GM12864 (cell line): ENCODE results near the gene NMT2.

Source experiments
- DNase-seq: peaks from one replicate; pipeline ENCODE4 v3.0.0-alpha.2; 2011; ENCODE audit warnings: low read depth
- H3K4me3 ChIP-seq: 2 replicates; pipeline ENCODE4 v1.5.1; 2011; ENCODE audit warnings: mild to moderate bottlenecking, low read depth, low read length, control low read depth
- TF ChIP-seq, protein P1 (sequence below): IDR thresholded peaks from 2 replicates; pipeline ENCODE4 v1.5.1; 2011; ENCODE audit warnings: low read depth, mild to moderate bottlenecking, moderate library complexity, low read length, control low read depth, inconsistent platforms; ENCODE audit errors: missing control alignments

The NMT2 gene

GRCh38 chr10:15083674-15084501, 84.6 kb downstream of the NMT2 start:
- no peak for DNase-seq
- no peak overlapping the region; the same call in 1 of the 2 replicates for H3K4me3 ChIP-seq
- TF ChIP-seq, protein P1, sequence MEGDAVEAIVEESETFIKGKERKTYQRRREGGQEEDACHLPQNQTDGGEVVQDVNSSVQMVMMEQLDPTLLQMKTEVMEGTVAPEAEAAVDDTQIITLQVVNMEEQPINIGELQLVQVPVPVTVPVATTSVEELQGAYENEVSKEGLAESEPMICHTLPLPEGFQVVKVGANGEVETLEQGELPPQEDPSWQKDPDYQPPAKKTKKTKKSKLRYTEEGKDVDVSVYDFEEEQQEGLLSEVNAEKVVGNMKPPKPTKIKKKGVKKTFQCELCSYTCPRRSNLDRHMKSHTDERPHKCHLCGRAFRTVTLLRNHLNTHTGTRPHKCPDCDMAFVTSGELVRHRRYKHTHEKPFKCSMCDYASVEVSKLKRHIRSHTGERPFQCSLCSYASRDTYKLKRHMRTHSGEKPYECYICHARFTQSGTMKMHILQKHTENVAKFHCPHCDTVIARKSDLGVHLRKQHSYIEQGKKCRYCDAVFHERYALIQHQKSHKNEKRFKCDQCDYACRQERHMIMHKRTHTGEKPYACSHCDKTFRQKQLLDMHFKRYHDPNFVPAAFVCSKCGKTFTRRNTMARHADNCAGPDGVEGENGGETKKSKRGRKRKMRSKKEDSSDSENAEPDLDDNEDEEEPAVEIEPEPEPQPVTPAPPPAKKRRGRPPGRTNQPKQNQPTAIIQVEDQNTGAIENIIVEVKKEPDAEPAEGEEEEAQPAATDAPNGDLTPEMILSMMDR, result no peak

DNA sequence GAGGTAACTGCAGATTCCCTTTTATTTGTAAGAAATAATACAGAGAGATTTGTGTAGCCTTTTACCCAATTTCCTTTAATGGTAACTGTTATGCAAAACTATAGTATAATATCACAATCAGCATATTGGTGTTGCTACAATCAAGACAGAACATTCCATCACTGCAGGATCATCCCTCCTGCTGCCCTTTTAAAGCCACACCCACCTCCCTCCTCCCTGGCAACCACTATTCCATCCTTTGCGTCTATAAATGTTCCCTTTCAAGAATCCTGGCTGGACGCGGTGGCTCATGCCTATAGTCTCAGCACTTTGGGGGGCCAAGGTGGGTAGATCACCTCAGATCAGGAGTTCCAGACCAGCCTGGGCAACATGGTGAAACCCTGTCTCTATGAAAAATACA, 93.1 kb downstream of the NMT2 start:
- TF ChIP-seq, protein P1, result no peak
- no peak for DNase-seq
- no peak overlapping the region for H3K4me3 ChIP-seq

DNA sequence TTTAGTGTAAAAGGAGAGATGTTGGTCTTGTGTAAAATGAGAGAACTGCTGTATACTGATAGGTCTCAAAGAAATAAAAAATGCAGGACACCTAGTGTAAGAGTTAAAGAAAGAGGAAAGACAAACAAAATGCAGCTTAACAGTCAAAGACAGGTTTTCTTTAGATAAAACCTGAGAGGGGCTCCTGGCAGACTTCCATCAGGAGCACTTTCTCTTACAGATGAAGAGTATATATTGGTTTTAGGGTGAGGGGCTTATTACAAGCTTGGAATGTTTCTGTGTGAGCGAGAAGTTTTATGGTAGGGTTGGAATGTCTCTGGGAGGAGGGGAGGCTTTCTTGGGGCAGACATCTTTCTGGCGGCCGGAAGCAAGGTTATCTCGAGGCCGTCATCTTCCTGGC, 96.1 kb downstream of the NMT2 start:
- no peak for DNase-seq
- H3K4me3 ChIP-seq, result no peak overlapping the region
- TF ChIP-seq, protein P1, result no peak

DNA sequence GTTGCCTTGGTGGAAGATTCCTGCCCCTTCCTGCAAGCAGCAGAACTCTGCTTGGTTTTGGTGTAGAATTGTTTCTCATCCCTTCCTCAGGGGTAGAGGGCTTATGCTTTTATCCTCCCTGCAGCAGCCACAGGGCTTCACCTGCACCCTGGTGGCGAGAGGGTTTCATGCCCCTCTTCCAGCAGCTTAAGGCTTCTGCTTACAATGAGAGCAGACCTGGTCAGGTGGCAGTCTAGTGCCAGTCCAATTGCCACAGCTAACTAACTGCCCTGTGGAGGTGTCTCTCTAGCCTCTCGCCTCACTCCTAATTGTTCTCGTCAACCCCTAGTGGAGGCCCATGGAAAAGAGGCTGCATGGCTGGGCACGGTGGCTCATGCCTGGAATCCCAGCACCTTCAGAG, 99.3 kb downstream of the NMT2 start:
- TF ChIP-seq, protein P1, result peak; percentile 2
- DNase-seq, result no peak
- no peak overlapping the region for H3K4me3 ChIP-seq

DNA sequence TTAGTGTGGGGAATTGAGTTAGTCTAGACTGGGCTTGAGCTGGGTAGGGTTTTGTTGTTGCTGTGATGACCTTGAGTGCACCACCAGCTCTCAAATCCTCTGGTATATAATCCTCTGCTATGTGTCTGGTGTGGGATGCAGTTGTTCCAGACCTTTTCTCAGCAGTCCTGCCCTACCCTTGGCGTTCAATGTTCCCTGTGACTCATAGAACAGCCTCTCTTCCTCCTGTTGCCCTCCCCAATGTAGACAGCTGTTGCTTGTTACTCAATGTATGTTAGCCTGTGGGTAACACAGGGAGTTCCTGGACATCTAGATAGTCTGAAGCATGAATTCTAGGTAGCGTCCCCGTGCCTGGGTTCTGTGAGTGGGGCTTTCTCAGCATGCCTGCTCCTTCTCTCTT, 99.7 kb downstream of the NMT2 start:
- TF ChIP-seq, protein P1, result no peak
- DNase-seq, result no peak
- H3K4me3 ChIP-seq, result no peak overlapping the region

- H3K4me3 ChIP-seq, result no peak overlapping the region
- TF ChIP-seq, protein P1, result no peak
- no peak for DNase-seq
Observed at GRCh38 chr10:15067154-15067553, 101.3 kb downstream of the NMT2 start.

DNA sequence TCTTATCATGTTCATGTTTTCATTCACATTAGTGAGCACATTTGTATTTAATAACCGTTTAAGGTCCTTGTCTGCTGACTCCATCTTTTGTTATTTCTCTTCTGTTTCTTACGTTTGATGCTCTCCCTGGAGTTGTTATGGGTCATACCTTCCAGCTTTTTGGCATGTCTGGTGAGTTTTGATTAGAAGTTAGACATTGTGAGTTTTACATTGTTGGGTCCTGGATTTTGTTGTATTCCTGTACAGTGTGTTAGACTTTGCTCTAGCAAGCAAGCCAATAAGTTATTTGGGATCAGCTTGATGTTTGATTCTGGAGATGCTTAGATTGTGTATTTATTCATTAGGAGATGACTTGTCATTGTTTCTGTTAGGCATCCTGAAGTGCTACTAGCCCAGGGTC, 107.9 kb downstream of the NMT2 start:
- no peak for DNase-seq
- TF ChIP-seq, protein P1, result no peak
- H3K4me3 ChIP-seq, result no peak overlapping the region
